Liver (tissue), 9 donors: Measurements from ENCODE around the gene ZNF740. TPM values are rescaled to one million over a fixed set of nuclear protein-coding genes. Genes with fewer than 3 reads are reported as not detected.

Experiments
- DNase-seq: peaks from one replicate; pipeline ENCODE4 v3.0.0-alpha.2; 2017; ENCODE audit warnings: low spot score
- H3K27ac ChIP-seq, 2 donors: one replicate each; pipeline ENCODE4 v1.7.0; 2013; ENCODE audit warnings: inconsistent platforms in 2 of 2, low read length in 2 of 2, control low read depth in 1 of 2, low read depth in 1 of 2, mild to moderate bottlenecking in 1 of 2
- H3K27me3 ChIP-seq, 4 donors: one replicate each; pipeline versions ENCODE4 v1.6.1 to v1.7.0; 2013; ENCODE audit warnings: low read length in 3 of 4, inconsistent platforms in 1 of 4, mild to moderate bottlenecking in 1 of 4, moderate library complexity in 1 of 4; ENCODE audit not compliant: control insufficient read depth in 4 of 4, insufficient read depth in 4 of 4
- H3K36me3 ChIP-seq, 4 donors: one replicate each; pipeline versions ENCODE4 v1.6.1 to v1.7.0; 2013; ENCODE audit warnings: low read length in 3 of 4, mild to moderate bottlenecking in 3 of 4, low read depth in 1 of 4, moderate library complexity in 1 of 4; ENCODE audit not compliant: control insufficient read depth in 4 of 4, insufficient read depth in 3 of 4
- H3K4me1 ChIP-seq, 4 donors: one replicate each; pipeline versions ENCODE4 v1.6.1 to v1.7.0; 2013; ENCODE audit warnings: low read length in 3 of 4, mild to moderate bottlenecking in 3 of 4, moderate library complexity in 1 of 4; ENCODE audit not compliant: control insufficient read depth in 4 of 4, insufficient read depth in 4 of 4
- H3K4me3 ChIP-seq, 3 donors: one replicate each; pipeline versions ENCODE4 v1.6.1 to v1.7.0; 2013; ENCODE audit warnings: low read length in 3 of 3, control low read depth in 1 of 3, low read depth in 1 of 3, mild to moderate bottlenecking in 1 of 3
- H3K9ac ChIP-seq, 2 donors: one replicate each; pipeline ENCODE4 v1.7.0; 2013; ENCODE audit warnings: low read length in 2 of 2, mild to moderate bottlenecking in 2 of 2, moderate library complexity in 2 of 2, control low read depth in 1 of 2, low read depth in 1 of 2
- H3K9me3 ChIP-seq, 4 donors: one replicate each; pipeline versions ENCODE4 v1.6.1 to v1.7.0; 2013; ENCODE audit warnings: low read length in 3 of 4; ENCODE audit not compliant: control insufficient read depth in 4 of 4
- EGR1 ChIP-seq, 2 donors: IDR thresholded peaks; 2 replicates each; pipeline ENCODE4 v1.6.1; 2016 to 2018; ENCODE audit warnings: antibody characterized with exemption in 2 of 2, low read depth in 2 of 2
- GABPA ChIP-seq, 2 donors: IDR thresholded peaks in 1 of 2; conservative IDR thresholded peaks in 1 of 2; 2 replicates each; pipeline ENCODE4 v1.6.1; 2016; ENCODE audit warnings: antibody characterized with exemption in 2 of 2, mild to moderate bottlenecking in 1 of 2, moderate library complexity in 1 of 2
- HNF4A ChIP-seq, 2 donors: conservative IDR thresholded peaks; 2 replicates each; pipeline ENCODE4 v1.6.1; 2016; ENCODE audit warnings: antibody characterized with exemption in 2 of 2, mild to moderate bottlenecking in 2 of 2
- JUND ChIP-seq, 2 donors: IDR thresholded peaks; 2 replicates each; pipeline ENCODE4 v1.6.1; 2016; ENCODE audit warnings: antibody characterized with exemption in 2 of 2
- NR2F2 ChIP-seq: IDR thresholded peaks from 2 replicates; pipeline ENCODE4 v1.6.1; 2016; ENCODE audit warnings: antibody characterized with exemption
- RAD21 ChIP-seq, 2 donors: IDR thresholded peaks; 2 replicates each; pipeline ENCODE4 v1.6.1; 2016; ENCODE audit warnings: antibody characterized with exemption in 2 of 2, mild to moderate bottlenecking in 2 of 2
- REST ChIP-seq: IDR thresholded peaks from 2 replicates; pipeline ENCODE4 v1.6.1; 2016; ENCODE audit warnings: antibody characterized with exemption, mild to moderate bottlenecking
- RXRA ChIP-seq, 2 donors: IDR thresholded peaks; 2 replicates each; pipeline ENCODE4 v1.6.1; 2017 to 2018; ENCODE audit warnings: antibody characterized with exemption in 2 of 2, mild to moderate bottlenecking in 1 of 2
- SP1 ChIP-seq: IDR thresholded peaks from 2 replicates; pipeline ENCODE4 v1.6.1; 2018; ENCODE audit warnings: antibody characterized with exemption, mild to moderate bottlenecking
- TAF1 ChIP-seq: conservative IDR thresholded peaks from 2 replicates; pipeline ENCODE4 v1.6.1; 2016; ENCODE audit warnings: antibody characterized with exemption, mild to moderate bottlenecking
- YY1 ChIP-seq: IDR thresholded peaks from 2 replicates; pipeline ENCODE4 v1.6.1; 2016; ENCODE audit warnings: antibody characterized with exemption, mild to moderate bottlenecking
- ZBTB33 ChIP-seq: IDR thresholded peaks from 2 replicates; pipeline ENCODE4 v1.6.1; 2016; ENCODE audit warnings: antibody characterized with exemption
- WGBS: extraction: QIAGEN DNeasy Blood & Tissue Kit; methylation state at CpG from one replicate; pipeline ENCODE4 v1.1.7; 2013; 5-methylcytosine and 5-hydroxymethylcytosine counted together
- polyA plus RNA-seq, 2 donors: library from polyadenylated mRNA; stranded (reverse) in 1 of 2; unstranded in 1 of 2; fragments of 200-250 nt in 1 of 2; fragments of >200 nt in 1 of 2; fragmentation: Nextera tagmentation in 1 of 2; extraction: Ambion mirVana in 1 of 2; gene quantifications; one replicate each; pipeline versions ENCODE4 v1.2.1 to v1.2.3, GENCODE V29; 2013 to 2015
- total RNA-seq, 2 donors: library from RNA; depleted of rRNA; stranded (reverse); fragments of >200 nt; gene quantifications; one replicate each; pipeline ENCODE4 v1.2.3, GENCODE V29; 2014
- TF ChIP-seq, protein P1 (sequence below): fragments of 150-350 bp; IDR thresholded peaks from 2 replicates; pipeline ENCODE4 v1.5.1; 2017; ENCODE audit warnings: improper control_type of control experiment, low read depth, low read length; ENCODE audit not compliant: missing input control
- donor health status: healthy.
- donor health status: healthy.
- donor health status: healthy.
- donor health status: healthy.
- donor health status: healthy.

ZNF740 gene
- total and polyA plus RNA-seq, 4 donors: 1.4 to 14.4 (median 6.3) TPM

- no peak overlapping the region for H3K27ac ChIP-seq
- no peak for DNase-seq
- H3K36me3 ChIP-seq: peaks cover 2 to 50% (median 43%) of the 10 kb centered on the region in 4 donors
- TF ChIP-seq HNF4A (conservative IDR thresholded peaks at IDR 0.05) (peak; percentile 73 to 79), NR2F2 (no peak), RXRA (IDR thresholded peaks at IDR 0.05) (peak in 1 of 2 donors; percentile 31)
- TF ChIP-seq, protein P1, sequence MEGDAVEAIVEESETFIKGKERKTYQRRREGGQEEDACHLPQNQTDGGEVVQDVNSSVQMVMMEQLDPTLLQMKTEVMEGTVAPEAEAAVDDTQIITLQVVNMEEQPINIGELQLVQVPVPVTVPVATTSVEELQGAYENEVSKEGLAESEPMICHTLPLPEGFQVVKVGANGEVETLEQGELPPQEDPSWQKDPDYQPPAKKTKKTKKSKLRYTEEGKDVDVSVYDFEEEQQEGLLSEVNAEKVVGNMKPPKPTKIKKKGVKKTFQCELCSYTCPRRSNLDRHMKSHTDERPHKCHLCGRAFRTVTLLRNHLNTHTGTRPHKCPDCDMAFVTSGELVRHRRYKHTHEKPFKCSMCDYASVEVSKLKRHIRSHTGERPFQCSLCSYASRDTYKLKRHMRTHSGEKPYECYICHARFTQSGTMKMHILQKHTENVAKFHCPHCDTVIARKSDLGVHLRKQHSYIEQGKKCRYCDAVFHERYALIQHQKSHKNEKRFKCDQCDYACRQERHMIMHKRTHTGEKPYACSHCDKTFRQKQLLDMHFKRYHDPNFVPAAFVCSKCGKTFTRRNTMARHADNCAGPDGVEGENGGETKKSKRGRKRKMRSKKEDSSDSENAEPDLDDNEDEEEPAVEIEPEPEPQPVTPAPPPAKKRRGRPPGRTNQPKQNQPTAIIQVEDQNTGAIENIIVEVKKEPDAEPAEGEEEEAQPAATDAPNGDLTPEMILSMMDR: no peak
- no peaks in the 10 kb centered on the region for H3K9me3 ChIP-seq
- peaks cover 5 to 61% (median 50%) of the 10 kb centered on the region in 4 donors for H3K4me1 ChIP-seq
- no peak overlapping the region for H3K9ac ChIP-seq
- no peak overlapping the region for H3K4me3 ChIP-seq
- no peaks in the 10 kb centered on the region for H3K27me3 ChIP-seq
- WGBS: 60% methylated on average over 4 of the region's 4 CpGs
Measured at GRCh38 chr12:53186745-53187144, 6.2 kb downstream of the ZNF740 start.

DNA sequence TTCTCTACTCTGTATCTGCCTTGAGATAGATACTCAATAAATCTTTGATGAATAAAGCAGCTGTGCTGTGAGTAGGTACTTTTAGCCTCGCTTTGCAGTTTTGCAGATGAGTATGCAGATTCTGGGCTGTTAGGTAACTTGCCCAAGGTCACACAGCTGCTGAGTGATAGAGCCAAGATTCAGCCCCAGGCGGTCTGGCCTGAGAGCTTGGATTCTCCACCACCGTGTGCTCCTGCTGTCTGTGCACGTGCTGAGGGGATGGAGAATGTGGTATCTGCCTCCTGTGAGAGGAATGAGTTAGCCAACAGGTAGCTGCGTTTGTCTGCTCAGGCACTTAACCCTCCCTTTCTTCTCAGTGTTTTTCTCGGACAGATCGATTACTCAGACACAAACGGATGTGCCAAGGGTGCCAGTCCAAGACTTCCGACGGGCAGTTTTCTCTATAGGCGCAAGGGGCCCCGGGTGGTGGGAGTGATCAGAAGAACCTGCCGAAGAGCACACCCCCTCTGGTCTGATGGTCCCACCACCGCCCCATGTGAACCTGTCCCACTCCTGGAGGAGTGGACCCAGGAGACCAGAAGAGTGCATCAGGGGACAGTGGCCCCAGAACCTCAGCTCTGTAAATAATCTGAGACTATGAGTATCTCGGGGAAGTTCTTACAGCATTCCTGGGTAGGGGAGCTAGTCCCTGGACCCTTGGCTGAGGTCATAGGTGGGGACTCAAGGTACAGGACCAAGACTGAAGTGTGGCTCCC is 6.8 kb downstream of the ZNF740 start:
- no peak overlapping the region for H3K9ac ChIP-seq
- WGBS: 81% methylated on average over 15 of the region's 15 CpGs
- DNase-seq: no peak

DNA sequence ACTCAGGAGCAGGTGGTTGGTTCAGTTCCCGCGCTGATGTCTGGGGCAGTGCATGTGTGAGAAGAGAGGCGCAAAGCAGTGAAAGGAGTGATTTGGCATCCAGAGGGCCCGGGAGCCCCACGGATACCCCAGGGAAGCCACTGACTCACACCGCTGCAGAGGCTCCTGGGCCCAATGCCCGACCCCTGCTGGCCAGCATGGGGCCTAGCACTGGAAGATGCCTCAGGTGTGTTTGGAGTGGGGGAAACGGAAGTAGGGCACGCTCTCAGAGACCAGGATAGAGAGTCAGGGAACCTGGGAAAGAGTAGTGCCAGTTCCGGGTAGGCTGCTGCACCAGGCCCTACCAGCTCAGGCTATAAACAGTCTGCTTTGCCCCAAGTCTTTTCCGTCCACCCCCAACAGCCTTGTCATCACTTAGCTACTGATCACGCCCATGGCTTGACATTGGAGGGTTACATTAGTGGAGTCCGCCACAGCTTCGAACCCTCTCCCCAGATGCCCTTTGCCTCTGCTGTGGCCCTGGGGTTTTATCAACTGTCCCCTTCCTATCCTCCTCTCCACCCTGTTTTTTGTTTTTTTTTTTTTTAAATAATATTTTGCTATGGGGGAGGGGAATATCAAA is 9.7 kb downstream of the ZNF740 start:
- TF ChIP-seq, protein P1: peak; percentile 71
- TF ChIP-seq SP1: no peak
- TF ChIP-seq RXRA (IDR thresholded peaks at IDR 0.05): no peak
- no peak for TF ChIP-seq YY1
- TF ChIP-seq EGR1 (IDR thresholded peaks at IDR 0.05; ENCODE audit: low read depth in 2 of 2): no peak
- no peak for TF ChIP-seq REST
- no peak for TF ChIP-seq JUND (IDR thresholded peaks at IDR 0.05)
- peak; percentile 70 to 84 for TF ChIP-seq RAD21 (IDR thresholded peaks at IDR 0.05)
- Histone ChIP-seq H3K9ac (no peak overlapping the region), H3K36me3 (peaks cover 2 to 46% (median 38%) of the 10 kb centered on the region in 4 donors), H3K9me3 (no peaks in the 10 kb centered on the region), H3K27me3 (no peaks in the 10 kb centered on the region), H3K4me1 (peaks cover 0 to 42% (median 32%) of the 10 kb centered on the region in 4 donors), H3K27ac (no peak overlapping the region), H3K4me3 (no peak overlapping the region)
- WGBS: 40% methylated on average over 14 of the region's 14 CpGs
- DNase-seq: no peak

More for the DNA sequence above, 6.8 kb downstream of the ZNF740 start:
- H3K4me3 ChIP-seq: no peak overlapping the region
- TF ChIP-seq TAF1: no peak
- TF ChIP-seq YY1: no peak
- TF ChIP-seq RXRA (IDR thresholded peaks at IDR 0.05): peak in 1 of 2 donors; percentile 11
- no peak for TF ChIP-seq ZBTB33
- TF ChIP-seq EGR1 (IDR thresholded peaks at IDR 0.05; ENCODE audit: low read depth in 2 of 2): no peak
- TF ChIP-seq GABPA (IDR thresholded peaks at IDR 0.05 in 1 of 2, conservative IDR thresholded peaks at IDR 0.05 in 1 of 2): no peak
- no peak overlapping the region for H3K27ac ChIP-seq
- H3K9me3 ChIP-seq: no peaks in the 10 kb centered on the region
- peaks cover 2 to 48% (median 45%) of the 10 kb centered on the region in 4 donors for H3K36me3 ChIP-seq
- peaks cover 2 to 55% (median 44%) of the 10 kb centered on the region in 4 donors for H3K4me1 ChIP-seq
- no peaks in the 10 kb centered on the region for H3K27me3 ChIP-seq
